HEK293 (cell line): ENCODE measurements around the gene HSD17B1.
A peak's percentile ranks its signal among the peaks of the same experiment; 100 is the strongest.

Experiments
- CTCF ChIA-PET: fragments of 350-600 bp; formaldehyde crosslinking; extraction: SDS; loops from one replicate; lab custom pipeline; 2021; ENCODE audit warnings: antibody characterized with exemption; lab: Yijun Ruan, JAX
- POLR2A ChIA-PET: fragments of 300-600 bp; formaldehyde crosslinking; extraction: SDS; loops from one replicate; lab custom pipeline; 2020; ENCODE audit warnings: antibody characterized with exemption, inconsistent platforms; lab: Yijun Ruan, JAX
- H3K27ac ChIP-seq: fragments of 200-500 bp; sonication (Bioruptor generic); 2 replicates; pipeline ENCODE4 v1.5.1; 2014; ENCODE audit warnings: low read depth, low read length, control low read depth, inconsistent platforms; ENCODE audit errors: extremely low read depth
- H3K36me3 ChIP-seq, 2 experiments: fragments of 200-500 bp in 1 of 2; sonication (Bioruptor generic) in 1 of 2; 1 replicate in 1 of 2; 2 replicates in 1 of 2; pipeline ENCODE4 v1.5.1; 2014 to 2017; ENCODE audit warnings: inconsistent platforms in 2 of 2, low read length in 2 of 2; ENCODE audit not compliant: control insufficient read depth in 2 of 2, insufficient read depth in 1 of 2
- H3K4me1 ChIP-seq: fragments of 200-500 bp; sonication (Bioruptor generic); 2 replicates; pipeline ENCODE4 v1.5.1; 2014; ENCODE audit warnings: mild to moderate bottlenecking, low read length, inconsistent platforms; ENCODE audit not compliant: control insufficient read depth, insufficient read depth
- H3K4me3 ChIP-seq: 2 replicates; pipeline ENCODE4 v1.5.1; 2011; ENCODE audit warnings: low read depth, mild to moderate bottlenecking, control low read depth, low read length, moderate library complexity
- H3K9me3 ChIP-seq: fragments of 200-500 bp; sonication (Bioruptor generic); 2 replicates; pipeline ENCODE4 v1.5.1; 2014; ENCODE audit warnings: low read depth, low read length, inconsistent platforms; ENCODE audit not compliant: control insufficient read depth, insufficient read depth
- EGR2 ChIP-seq: fragments of 450-650 bp; formaldehyde crosslinking; IDR thresholded peaks from 2 replicates; pipeline ENCODE4 v1.5.1; 2016; ENCODE audit warnings: low read depth, missing biosample characterization, missing genetic modification characterization
- FEZF1 ChIP-seq: fragments of 450-650 bp; formaldehyde crosslinking; IDR thresholded peaks from 2 replicates; pipeline ENCODE4 v1.5.1; 2016; ENCODE audit warnings: missing biosample characterization, missing genetic modification characterization
- GLI2 ChIP-seq: fragments of 450-650 bp; formaldehyde crosslinking; IDR thresholded peaks from 2 replicates; pipeline ENCODE4; 2017; ENCODE audit warnings: missing biosample characterization, missing genetic modification characterization, low read depth, borderline replicate concordance
- INSM2 ChIP-seq: fragments of 450-650 bp; formaldehyde crosslinking; IDR thresholded peaks from 2 replicates; pipeline ENCODE4 v1.5.1; 2016; ENCODE audit warnings: missing biosample characterization, missing genetic modification characterization
- RBAK ChIP-seq: fragments of 450-650 bp; formaldehyde crosslinking; IDR thresholded peaks from 2 replicates; pipeline ENCODE4 v1.5.1; 2016; ENCODE audit warnings: missing biosample characterization, missing genetic modification characterization
- SCRT1 ChIP-seq: fragments of 450-650 bp; formaldehyde crosslinking; IDR thresholded peaks from 2 replicates; pipeline ENCODE4 v1.5.1; 2016; ENCODE audit warnings: missing biosample characterization, missing genetic modification characterization, borderline replicate concordance
- WT1 ChIP-seq: fragments of 450-650 bp; formaldehyde crosslinking; IDR thresholded peaks from 2 replicates; pipeline ENCODE4 v1.5.1; 2016; ENCODE audit warnings: missing biosample characterization, missing genetic modification characterization
- ZBTB7A ChIP-seq: fragments of 450-650 bp; formaldehyde crosslinking; IDR thresholded peaks from 2 replicates; pipeline ENCODE4 v1.5.1; 2016; ENCODE audit warnings: low read depth, missing biosample characterization, missing genetic modification characterization
- ZNF274 ChIP-seq, 2 experiments: fragments of 200-500 bp in 1 of 2; fragments of 450-650 bp in 1 of 2; sonication (Bioruptor generic) in 1 of 2; formaldehyde crosslinking in 1 of 2; IDR thresholded peaks; 2 replicates each; pipeline versions ENCODE4 v1.5.1 to v1.6.1; 2014 to 2016; ENCODE audit warnings: borderline replicate concordance in 1 of 2, inconsistent platforms in 1 of 2, low read length in 1 of 2, missing biosample characterization in 1 of 2, missing genetic modification characterization in 1 of 2
- ZNF37A ChIP-seq: fragments of 450-650 bp; IDR thresholded peaks from 2 replicates; pipeline ENCODE4 v1.5.1; 2018; ENCODE audit warnings: missing biosample characterization, missing genetic modification characterization
- ZNF416 ChIP-seq: fragments of 450-650 bp; formaldehyde crosslinking; IDR thresholded peaks from 2 replicates; pipeline ENCODE4 v1.5.1; 2016; ENCODE audit warnings: missing biosample characterization, missing genetic modification characterization
- ZNF555 ChIP-seq: fragments of 450-650 bp; formaldehyde crosslinking; conservative IDR thresholded peaks from 2 replicates; pipeline ENCODE4 v1.5.1; 2017; ENCODE audit warnings: missing biosample characterization, mild to moderate bottlenecking, missing genetic modification characterization, inconsistent platforms
- ZNF558 ChIP-seq: fragments of 450-650 bp; formaldehyde crosslinking; IDR thresholded peaks from 2 replicates; pipeline ENCODE4 v1.5.1; 2016; ENCODE audit warnings: missing biosample characterization, missing genetic modification characterization
- ZNF560 ChIP-seq: fragments of 450-650 bp; formaldehyde crosslinking; IDR thresholded peaks from 2 replicates; pipeline ENCODE4 v1.5.1; 2017; ENCODE audit warnings: missing biosample characterization, missing genetic modification characterization, borderline replicate concordance
- ZNF600 ChIP-seq: fragments of 450-650 bp; formaldehyde crosslinking; IDR thresholded peaks from 2 replicates; pipeline ENCODE4 v1.5.1; 2016; ENCODE audit warnings: missing biosample characterization, missing genetic modification characterization
- ZNF610 ChIP-seq: fragments of 450-650 bp; formaldehyde crosslinking; IDR thresholded peaks from 2 replicates; pipeline ENCODE4 v1.5.1; 2016; ENCODE audit warnings: missing biosample characterization, missing genetic modification characterization, borderline replicate concordance
- ZNF623 ChIP-seq: fragments of 450-650 bp; formaldehyde crosslinking; IDR thresholded peaks from 2 replicates; pipeline ENCODE4 v1.5.1; 2016; ENCODE audit warnings: missing biosample characterization, missing genetic modification characterization
- ZNF639 ChIP-seq: fragments of 450-650 bp; formaldehyde crosslinking; IDR thresholded peaks from 2 replicates; pipeline ENCODE4 v1.5.1; 2016; ENCODE audit warnings: missing biosample characterization, missing genetic modification characterization
- ZSCAN16 ChIP-seq: fragments of 450-650 bp; formaldehyde crosslinking; IDR thresholded peaks from 2 replicates; pipeline ENCODE4 v1.5.1; 2016; ENCODE audit warnings: missing biosample characterization, missing genetic modification characterization
- TF ChIP-seq, protein P1 (sequence below): fragments of 450-650 bp; formaldehyde crosslinking; IDR thresholded peaks from 2 replicates; pipeline ENCODE4 v1.5.1; 2016; ENCODE audit warnings: missing biosample characterization, missing genetic modification characterization
- TF ChIP-seq, protein P2 (sequence below): fragments of 450-650 bp; formaldehyde crosslinking; IDR thresholded peaks from 2 replicates; pipeline ENCODE4 v1.5.1; 2016; ENCODE audit warnings: missing biosample characterization, missing genetic modification characterization
- TF ChIP-seq, protein P3 (sequence below): fragments of 450-650 bp; formaldehyde crosslinking; IDR thresholded peaks from 2 replicates; pipeline ENCODE4 v1.5.1; 2016; ENCODE audit warnings: missing biosample characterization, missing genetic modification characterization

Gene HSD17B1

DNA sequence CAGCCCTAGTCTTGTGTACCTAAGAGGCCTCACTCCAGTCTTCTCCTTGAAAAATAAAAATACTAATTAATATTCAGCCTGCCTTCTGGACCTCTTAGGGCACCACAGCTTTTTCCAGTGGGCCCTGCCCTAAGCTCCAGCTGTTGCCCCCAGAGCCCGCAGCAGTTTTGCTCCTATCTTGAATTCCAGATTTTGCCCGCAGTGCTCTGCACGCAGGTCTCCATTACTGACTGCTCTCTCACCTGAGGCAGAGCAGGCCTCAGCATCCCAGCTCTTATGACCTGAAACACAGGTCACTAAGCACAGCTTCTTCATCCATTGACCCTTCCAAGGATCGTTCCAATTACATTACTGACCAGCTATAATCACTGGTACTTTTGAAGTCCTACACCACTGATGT lies 45.1 kb upstream of the HSD17B1 start:
- Histone ChIP-seq H3K27ac (no peak overlapping the region), H3K4me3 (no peak overlapping the region), H3K4me1 (no peaks in the 10 kb centered on the region), H3K36me3 (peaks cover 15 to 82% of the 10 kb centered on the region in 2 experiments), H3K9me3 (no peaks in the 10 kb centered on the region)
- POLR2A ChIA-PET, result no interaction called here
- CTCF ChIA-PET, result interaction anchor here (0.6 to 3.5 kb wide), 5 partner anchors 10 to 184 kb away, joined by 3 to 32 read pairs (median 9); no protein-coding TSS in a partner anchor
- TF ChIP-seq, protein P1, sequence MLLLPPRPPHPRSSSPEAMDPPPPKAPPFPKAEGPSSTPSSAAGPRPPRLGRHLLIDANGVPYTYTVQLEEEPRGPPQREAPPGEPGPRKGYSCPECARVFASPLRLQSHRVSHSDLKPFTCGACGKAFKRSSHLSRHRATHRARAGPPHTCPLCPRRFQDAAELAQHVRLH, result no peak
- TF ChIP-seq RBAK (tag by site-specific recombination) (no peak), ZNF623 (tag by site-specific recombination) (no peak), ZNF560 (tag by site-specific recombination) (no peak), EGR2 (tag by site-specific recombination) (no peak), INSM2 (tag by site-specific recombination) (no peak), ZNF37A (no peak), ZNF555 (tag by site-specific recombination) (no peak), ZNF600 (tag by site-specific recombination) (no peak), ZSCAN16 (tag by site-specific recombination) (no peak), ZNF639 (tag by site-specific recombination) (no peak), ZNF558 (tag by site-specific recombination) (no peak), ZBTB7A (tag by site-specific recombination) (no peak), GLI2 (tag by site-specific recombination) (no peak)
- TF ChIP-seq, all 188 proteins: peak for 0

DNA sequence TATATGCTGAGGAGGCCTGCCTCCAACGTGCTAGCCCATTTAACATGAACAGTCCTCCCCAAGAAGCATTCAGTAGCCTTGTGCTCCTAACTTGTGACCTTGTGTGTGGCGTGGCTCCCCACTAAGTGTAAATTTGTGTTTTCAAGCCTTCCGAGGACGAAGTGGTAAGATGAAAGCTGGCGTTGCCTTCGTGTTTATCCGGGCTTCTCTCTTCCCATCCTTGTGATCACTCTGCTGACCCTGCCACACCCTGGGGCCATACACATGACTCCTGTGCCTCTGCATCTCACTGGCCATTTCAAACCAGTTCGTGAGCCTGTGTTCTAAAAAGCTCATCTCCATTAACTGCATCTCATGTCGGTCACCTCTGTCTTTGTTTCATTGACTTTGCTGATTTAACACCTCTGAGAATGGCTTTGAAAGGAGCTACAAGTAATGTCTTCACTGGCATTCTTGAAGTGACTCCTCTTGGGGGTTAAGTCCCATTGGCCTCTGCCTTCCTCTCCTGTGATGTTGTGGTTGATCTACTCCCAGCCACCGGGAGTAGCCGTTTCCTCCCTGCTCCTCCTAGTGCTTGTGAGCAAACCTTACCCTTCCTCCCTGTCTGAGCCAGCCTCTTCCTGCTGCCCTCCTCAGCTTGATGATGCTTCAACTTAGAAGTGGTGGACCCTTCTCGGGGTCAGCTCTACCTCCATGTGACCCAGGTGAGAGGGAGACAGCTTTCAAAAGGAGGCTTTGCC lies 44.1 kb upstream of the HSD17B1 start:
- peak; percentile 62; the same call in 1 of the 2 replicates for TF ChIP-seq WT1 (tag by site-specific recombination)
- TF ChIP-seq ZNF274 (IDR thresholded peaks at IDR 0.05; ENCODE audit: low read length), result no peak
- TF ChIP-seq ZNF274 (tag by site-specific recombination; IDR thresholded peaks at IDR 0.05; ENCODE audit: borderline replicate concordance), result no peak
- no peaks in the 10 kb centered on the region for H3K4me1 ChIP-seq
- CTCF ChIA-PET, result interaction anchor here (0.6 to 3.5 kb wide), 6 partner anchors 9 to 185 kb away, joined by 3 to 32 read pairs (median 7); partner anchors contain the start of gene STAT3
- H3K36me3 ChIP-seq, result peaks cover 11 to 76% of the 10 kb centered on the region in 2 experiments
- H3K27ac ChIP-seq, result no peak overlapping the region
- H3K4me3 ChIP-seq, result no peak overlapping the region
- no peaks in the 10 kb centered on the region for H3K9me3 ChIP-seq
- POLR2A ChIA-PET, result interaction anchor here (0.8 kb wide), 1 partner anchor 10 kb away, joined by 3 read pairs; no protein-coding TSS in a partner anchor

GRCh38 chr17:42509409-42509808 lies 43.3 kb upstream of the HSD17B1 start:
- Histone ChIP-seq H3K4me1 (no peaks in the 10 kb centered on the region), H3K36me3 (peaks cover 6 to 76% of the 10 kb centered on the region in 2 experiments), H3K9me3 (no peaks in the 10 kb centered on the region), H3K27ac (no peak overlapping the region), H3K4me3 (no peak overlapping the region)
- ChIA-PET POLR2A (no interaction called here), CTCF (no interaction called here)
- TF ChIP-seq, protein P2, sequence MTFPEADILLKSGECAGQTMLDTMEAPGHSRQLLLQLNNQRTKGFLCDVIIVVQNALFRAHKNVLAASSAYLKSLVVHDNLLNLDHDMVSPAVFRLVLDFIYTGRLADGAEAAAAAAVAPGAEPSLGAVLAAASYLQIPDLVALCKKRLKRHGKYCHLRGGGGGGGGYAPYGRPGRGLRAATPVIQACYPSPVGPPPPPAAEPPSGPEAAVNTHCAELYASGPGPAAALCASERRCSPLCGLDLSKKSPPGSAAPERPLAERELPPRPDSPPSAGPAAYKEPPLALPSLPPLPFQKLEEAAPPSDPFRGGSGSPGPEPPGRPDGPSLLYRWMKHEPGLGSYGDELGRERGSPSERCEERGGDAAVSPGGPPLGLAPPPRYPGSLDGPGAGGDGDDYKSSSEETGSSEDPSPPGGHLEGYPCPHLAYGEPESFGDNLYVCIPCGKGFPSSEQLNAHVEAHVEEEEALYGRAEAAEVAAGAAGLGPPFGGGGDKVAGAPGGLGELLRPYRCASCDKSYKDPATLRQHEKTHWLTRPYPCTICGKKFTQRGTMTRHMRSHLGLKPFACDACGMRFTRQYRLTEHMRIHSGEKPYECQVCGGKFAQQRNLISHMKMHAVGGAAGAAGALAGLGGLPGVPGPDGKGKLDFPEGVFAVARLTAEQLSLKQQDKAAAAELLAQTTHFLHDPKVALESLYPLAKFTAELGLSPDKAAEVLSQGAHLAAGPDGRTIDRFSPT (tag by site-specific recombination), result no peak
- TF ChIP-seq ZNF416 (tag by site-specific recombination) (no peak), SCRT1 (no peak), FEZF1 (tag by site-specific recombination) (no peak), ZNF610 (tag by site-specific recombination) (no peak), ZNF600 (tag by site-specific recombination) (no peak), INSM2 (tag by site-specific recombination) (no peak)
- TF ChIP-seq, protein P3, sequence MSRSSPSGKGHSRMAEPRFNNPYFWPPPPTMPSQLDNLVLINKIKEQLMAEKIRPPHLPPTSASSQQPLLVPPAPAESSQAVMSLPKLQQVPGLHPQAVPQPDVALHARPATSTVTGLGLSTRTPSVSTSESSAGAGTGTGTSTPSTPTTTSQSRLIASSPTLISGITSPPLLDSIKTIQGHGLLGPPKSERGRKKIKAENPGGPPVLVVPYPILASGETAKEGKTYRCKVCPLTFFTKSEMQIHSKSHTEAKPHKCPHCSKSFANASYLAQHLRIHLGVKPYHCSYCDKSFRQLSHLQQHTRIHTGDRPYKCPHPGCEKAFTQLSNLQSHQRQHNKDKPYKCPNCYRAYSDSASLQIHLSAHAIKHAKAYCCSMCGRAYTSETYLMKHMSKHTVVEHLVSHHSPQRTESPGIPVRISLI (tag by site-specific recombination), result no peak
